GM12878 (cell line): ENCODE data around the gene DRD1. TPM values are rescaled to one million over a fixed set of nuclear protein-coding genes. Genes with fewer than 3 reads are reported as not detected.

ENCODE experiments used
- ATAC-seq: fragments of 200-7000 bp; cut with Tn5 transposase; 3 replicates; pipeline ENCODE4 v1.9.1; 2020; ENCODE audit warnings: mild to moderate bottlenecking, moderate library complexity
- BruUV-seq: library from RNA; stranded (reverse); fragments of 400-500 nt; replicated peaks from 2 replicates; lab custom pipeline; 2021; lab: Mats Ljungman, UMichigan
- CTCF ChIA-PET: fragments of 300-600 bp; sonication (Branson Sonifier 250); formaldehyde crosslinking; extraction: SDS; loops from one replicate; lab custom pipeline; 2021; ENCODE audit warnings: inconsistent platforms; lab: Yijun Ruan, JAX
- POLR2A ChIA-PET: fragments of 350-600 bp; formaldehyde crosslinking; extraction: SDS; loops from one replicate; lab custom pipeline; 2021; ENCODE audit warnings: inconsistent platforms; lab: Charles Lee
- RAD21 ChIA-PET: fragments of 300-600 bp; sonication (Branson Sonifier 250); formaldehyde crosslinking; loops from one replicate; lab custom pipeline; 2023; ENCODE audit warnings: antibody characterized with exemption; ENCODE audit not compliant: unreplicated experiment; lab: Charles Lee
- SMC1A ChIA-PET: fragments of 300-600 bp; sonication (Branson Sonifier 250); formaldehyde crosslinking; loops from one replicate; lab custom pipeline; 2023; ENCODE audit not compliant: unreplicated experiment, uncharacterized antibody; lab: Charles Lee
- DNase-seq: peaks from one replicate; pipeline ENCODE4 v3.0.0-alpha.2; 2011; ENCODE audit warnings: low read depth, low spot score
- FAIRE-seq: peaks from 3 replicates; lab custom pipeline; 2011; peaks lifted over from hg19 to GRCh38; lab: Jason Lieb, UNC
- H2AFZ ChIP-seq: 2 replicates; pipeline ENCODE4 v1.6.0; 2011; ENCODE audit warnings: low read depth, low read length, control low read depth; ENCODE audit not compliant: control insufficient read depth
- H3K27ac ChIP-seq: 2 replicates; pipeline ENCODE4 v1.5.1; 2011; ENCODE audit warnings: control low read depth; ENCODE audit not compliant: control insufficient read depth, insufficient read depth
- H3K27me3 ChIP-seq, 2 experiments: replicated peaks in 1 of 2; 2 replicates each; pipeline versions ENCODE4 v1.6.0 to v1.6.1; 2011; ENCODE audit warnings: low read length in 1 of 2; ENCODE audit not compliant: control insufficient read depth in 2 of 2, insufficient read depth in 2 of 2
- H3K36me3 ChIP-seq, 2 experiments: 2 replicates each; pipeline ENCODE4 v1.5.1; 2011; ENCODE audit warnings: low read length in 1 of 2; ENCODE audit not compliant: control insufficient read depth in 2 of 2, insufficient read depth in 2 of 2
- H3K4me1 ChIP-seq: 2 replicates; pipeline ENCODE4 v1.6.1; 2011; ENCODE audit warnings: mild to moderate bottlenecking, low read length, moderate library complexity, mixed read lengths; ENCODE audit not compliant: control insufficient read depth, insufficient read depth
- H3K4me2 ChIP-seq: 2 replicates; pipeline ENCODE4 v1.6.0; 2011; ENCODE audit warnings: control low read depth; ENCODE audit not compliant: control insufficient read depth, insufficient read depth
- H3K4me3 ChIP-seq: fragments of 200-600 bp; sonication (generic); 2 replicates; pipeline ENCODE4 v1.5.1; 2016
- H3K79me2 ChIP-seq: 2 replicates; pipeline ENCODE4 v1.6.0; 2011; ENCODE audit warnings: low read length; ENCODE audit not compliant: control insufficient read depth, insufficient read depth
- H3K9ac ChIP-seq: 2 replicates; pipeline ENCODE4 v1.8.0; 2011; ENCODE audit warnings: low read length, control low read depth, mixed read lengths; ENCODE audit not compliant: control insufficient read depth, insufficient read depth
- H3K9me3 ChIP-seq: replicated peaks from 3 replicates; pipeline ENCODE4 v1.5.1; 2011; ENCODE audit warnings: mild to moderate bottlenecking, low read length; ENCODE audit not compliant: control insufficient read depth, insufficient read depth
- H4K20me1 ChIP-seq: 2 replicates; pipeline ENCODE4 v1.6.0; 2011; ENCODE audit not compliant: control insufficient read depth, insufficient read depth
- BHLHE40 ChIP-seq, 2 experiments: fragments of 450-650 bp in 1 of 2; IDR thresholded peaks; 2 replicates each; pipeline ENCODE4 v1.6.1; 2011 to 2017; ENCODE audit warnings: low read depth in 2 of 2, borderline replicate concordance in 1 of 2, improper control_type of control experiment in 1 of 2, low read length in 1 of 2, mild to moderate bottlenecking in 1 of 2
- ZBTB40 ChIP-seq: fragments of 450-650 bp; IDR thresholded peaks from 2 replicates; pipeline ENCODE4 v1.6.1; 2016; ENCODE audit warnings: mild to moderate bottlenecking, moderate library complexity, borderline replicate concordance
- WGBS: methylation state at CpG from one replicate; pipeline ENCODE4 v1.1.6; 2016; ENCODE audit warnings: low lambda C conversion rate; ENCODE audit not compliant: insufficient replicate concordance, insufficient coverage; ENCODE audit errors: missing lambda C conversion rate; 5-methylcytosine and 5-hydroxymethylcytosine counted together
- in situ Hi-C: fragments of 300-500 bp; cut with MboI; formaldehyde crosslinking; loops from 9 replicates; pipeline ENCODE4 v1.14.3; 2018; ENCODE audit warnings: mixed read lengths
- intact Hi-C: fragments of 100-400 bp; cut with micrococcal nuclease; formaldehyde crosslinking; loops from one replicate; pipeline ENCODE4 v1.14.2; 2022; ENCODE audit not compliant: unreplicated experiment
- polyA plus RNA-seq, 11 experiments: library from polyadenylated mRNA; depleted of rRNA in 4 of 11; unstranded in 6 of 11; stranded (reverse) in 5 of 11; fragments of >200 nt; fragmentation: Nextera tagmentation in 4 of 11; fragmentation: Illumina TruSeq in 1 of 11; extraction: Ambion mirVana in 4 of 11; extraction: Trizol in 1 of 11; gene quantifications; 1 replicate in 1 of 11; 2 replicates in 10 of 11; pipeline versions ENCODE4 v1.2.1 to v1.2.3, GENCODE V29; 2011 to 2016; ENCODE audit warnings: inconsistent platforms in 2 of 11, missing spikeins in 2 of 11, low read depth in 1 of 11
- total RNA-seq, 4 experiments: library from RNA; depleted of rRNA in 3 of 4; stranded (reverse); fragments of >200 nt in 3 of 4; fragmentation: Illumina TruSeq in 1 of 4; extraction: Trizol in 1 of 4; gene quantifications; 2 replicates each; pipeline versions ENCODE4 v1.2.1 to v1.2.3, GENCODE V29; 2013 to 2021
- TF ChIP-seq, protein P1 (sequence below): fragments of 450-650 bp; IDR thresholded peaks from 2 replicates; pipeline ENCODE4 v1.6.1; 2017; ENCODE audit warnings: low read depth, mild to moderate bottlenecking, moderate library complexity

DRD1 gene
- total and polyA plus RNA-seq, 10 of the 15 experiments (the other 5 are each of a cell fraction or from before 2014, with no cell fraction given), result not detected

DNA sequence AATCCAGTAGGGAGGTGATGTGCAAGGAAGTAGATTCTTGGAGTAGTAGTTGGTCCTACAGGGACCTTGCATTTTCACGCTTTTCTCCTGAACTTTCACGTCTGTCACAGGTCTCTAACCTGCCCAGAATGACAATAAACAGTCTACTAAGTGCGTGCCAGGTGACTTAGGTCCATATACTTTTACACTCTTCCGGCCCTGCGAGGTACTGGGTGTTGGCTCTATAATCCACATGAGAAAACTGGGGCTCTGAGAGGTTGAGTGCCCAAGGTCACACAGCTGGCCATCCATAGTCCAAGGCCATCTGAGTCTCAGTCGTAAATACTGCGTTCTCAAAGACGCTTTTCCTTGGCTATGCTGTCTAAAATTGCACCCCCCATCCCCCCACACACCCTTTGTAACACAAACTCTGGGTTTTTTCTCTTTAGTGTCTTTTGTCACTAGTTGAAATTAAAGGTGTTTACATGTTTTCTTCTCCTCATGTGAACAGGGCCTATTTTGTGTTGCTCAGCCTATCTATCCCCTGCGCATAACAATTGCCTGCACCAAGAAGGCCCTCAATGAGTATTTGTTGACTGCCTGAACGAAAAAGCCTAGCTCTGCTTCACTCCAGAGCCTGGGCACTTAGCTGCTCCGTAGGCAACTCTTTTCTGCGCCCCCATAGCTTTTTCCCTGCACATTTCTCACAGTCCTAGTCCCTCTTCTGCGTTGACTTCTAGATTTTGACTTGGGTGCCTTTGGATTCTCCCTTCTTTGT, 35.3 kb upstream of the DRD1 start:
- ChIA-PET CTCF (interaction anchor here (2.0 to 4.6 kb wide), 2 partner anchors 11 to 15 kb away, joined by 11 to 24 read pairs; no protein-coding TSS in a partner anchor), RAD21 (no interaction called here), SMC1A (interaction anchor here (1.3 kb wide), 1 partner anchor 11 kb away, joined by 4 read pairs; no protein-coding TSS in a partner anchor), POLR2A (interaction anchor here (0.9 kb wide), 1 partner anchor 16 kb away, joined by 3 read pairs; no protein-coding TSS in a partner anchor)
- intact Hi-C loops (no loop called here), in situ Hi-C loops (no loop called here)
- no peak for DNase-seq
- H3K9ac ChIP-seq, result peak overlapping the region; percentile 76
- WGBS, result 21% methylated on average over 13 of the region's 13 CpGs
- H2AFZ ChIP-seq, result peak overlapping the region; percentile 57
- H3K4me3 ChIP-seq, result peak overlapping the region; percentile 75
- peak; percentile 28; the same call in 1 of the 2 replicates for TF ChIP-seq ZBTB40
- TF ChIP-seq, protein P1, sequence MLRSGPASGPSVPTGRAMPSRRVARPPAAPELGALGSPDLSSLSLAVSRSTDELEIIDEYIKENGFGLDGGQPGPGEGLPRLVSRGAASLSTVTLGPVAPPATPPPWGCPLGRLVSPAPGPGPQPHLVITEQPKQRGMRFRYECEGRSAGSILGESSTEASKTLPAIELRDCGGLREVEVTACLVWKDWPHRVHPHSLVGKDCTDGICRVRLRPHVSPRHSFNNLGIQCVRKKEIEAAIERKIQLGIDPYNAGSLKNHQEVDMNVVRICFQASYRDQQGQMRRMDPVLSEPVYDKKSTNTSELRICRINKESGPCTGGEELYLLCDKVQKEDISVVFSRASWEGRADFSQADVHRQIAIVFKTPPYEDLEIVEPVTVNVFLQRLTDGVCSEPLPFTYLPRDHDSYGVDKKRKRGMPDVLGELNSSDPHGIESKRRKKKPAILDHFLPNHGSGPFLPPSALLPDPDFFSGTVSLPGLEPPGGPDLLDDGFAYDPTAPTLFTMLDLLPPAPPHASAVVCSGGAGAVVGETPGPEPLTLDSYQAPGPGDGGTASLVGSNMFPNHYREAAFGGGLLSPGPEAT, result 0 out of 2 replicates have a peak, but pooled peaks have one; percentile 27
- no peak for TF ChIP-seq BHLHE40 (IDR thresholded peaks at IDR 0.05; ENCODE audit: borderline replicate concordance in 1 of 2, low read depth in 2 of 2, low read length in 1 of 2)
- H3K4me2 ChIP-seq, result peak overlapping the region; percentile 75
- H3K27ac ChIP-seq, result peak overlapping the region; percentile 66
- peaks cover 0 to 8% of the 10 kb centered on the region in 2 experiments; a peak in 3 of 4 replicates for H3K36me3 ChIP-seq
- peaks cover 55% of the 10 kb centered on the region for H3K79me2 ChIP-seq
- H3K9me3 ChIP-seq, result no peaks in the 10 kb centered on the region
- TSS peak; percentile 59 for BruUV-seq
- H4K20me1 ChIP-seq, result peaks cover 4% of the 10 kb centered on the region
- ATAC-seq, result peak; percentile 32
- FAIRE-seq, result no peak
- H3K4me1 ChIP-seq, result no peaks in the 10 kb centered on the region
- H3K27me3 ChIP-seq, result 0 out of 4 replicates have a peak, but pooled peaks cover 0 to 2% of the 10 kb centered on the region in 2 experiments
